ENCODE data around the gene CROT. TPM values are rescaled to one million over a fixed set of nuclear protein-coding genes. Genes with fewer than 3 reads are reported as not detected.

Gene CROT
- total RNA-seq, 2 donors from 2014 or later, result 13.6 to 22.6 TPM

DNA sequence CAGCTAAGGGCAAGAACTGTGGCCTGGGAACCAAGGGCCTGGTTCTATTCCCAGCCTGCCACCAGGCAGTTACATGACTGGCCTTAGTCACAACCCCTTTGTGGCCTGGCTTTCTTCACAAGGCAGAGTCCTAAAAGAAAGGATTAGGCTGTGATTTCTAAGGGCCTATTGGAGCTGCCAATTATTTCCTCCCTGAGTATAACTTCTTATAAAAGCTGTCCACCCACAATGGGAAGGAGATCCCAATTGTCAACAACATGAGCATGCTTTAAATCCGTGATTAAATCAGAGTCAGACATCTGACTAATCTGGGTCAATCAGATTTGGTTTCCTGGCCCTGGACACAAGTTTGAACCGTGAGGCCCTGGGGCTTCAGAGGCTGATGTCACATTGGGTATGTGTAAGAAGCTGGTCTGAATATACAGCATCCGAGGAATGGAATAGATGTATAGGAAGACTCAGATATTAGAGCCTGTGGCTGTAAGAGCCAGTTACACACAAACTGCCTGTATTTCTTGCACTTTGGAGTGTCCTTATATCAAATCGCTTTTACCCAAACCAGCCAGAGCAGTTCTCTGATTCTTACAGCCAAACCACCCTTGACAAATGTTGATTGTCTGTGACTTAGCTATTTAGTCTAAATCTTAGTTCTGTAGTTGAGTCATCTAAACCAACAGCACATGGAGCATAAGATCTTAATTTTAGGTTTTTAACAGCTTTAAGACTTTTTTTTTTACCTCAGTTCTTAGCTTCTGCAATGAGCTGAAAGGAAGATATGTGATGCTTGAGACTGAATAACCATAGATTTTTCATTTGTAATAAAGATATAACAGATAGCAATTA lies 68.7 kb downstream of the CROT start:
- H3K9ac ChIP-seq (ENCODE audit: low read depth in 2 of 2, low read length in 2 of 2), result no peak overlapping the region
- H3K9me3 ChIP-seq, result no peaks in the 10 kb centered on the region
- H3K27me3 ChIP-seq, result no peaks in the 10 kb centered on the region
- no peaks in the 10 kb centered on the region for H3K36me3 ChIP-seq
- no peak overlapping the region for H3K27ac ChIP-seq
- DNase-seq, result no peak
- intact Hi-C loops (cut with DNase I), result no loop called here
- no peak overlapping the region for H3K4me3 ChIP-seq
- H3K4me1 ChIP-seq, result no peaks in the 10 kb centered on the region
- no peak for TF ChIP-seq CTCF (IDR thresholded peaks at IDR 0.05)

GRCh38 chr7:87414794-87415188 lies 69.3 kb downstream of the CROT start:
- DNase-seq, result no peak
- Histone ChIP-seq H3K9ac (ENCODE audit: low read depth in 2 of 2, low read length in 2 of 2) (no peak overlapping the region), H3K9me3 (no peaks in the 10 kb centered on the region), H3K4me3 (no peak overlapping the region), H3K27me3 (no peaks in the 10 kb centered on the region), H3K4me1 (no peaks in the 10 kb centered on the region), H3K27ac (no peak overlapping the region), H3K36me3 (no peaks in the 10 kb centered on the region)
- TF ChIP-seq CTCF (IDR thresholded peaks at IDR 0.05), result no peak
- intact Hi-C loops (cut with DNase I), result no loop called here

GRCh38 chr7:87416682-87417587 lies 71.5 kb downstream of the CROT start:
- Histone ChIP-seq H3K9ac (ENCODE audit: low read depth in 2 of 2, low read length in 2 of 2) (no peak overlapping the region), H3K9me3 (no peaks in the 10 kb centered on the region), H3K27ac (no peak overlapping the region), H3K27me3 (no peaks in the 10 kb centered on the region), H3K36me3 (no peaks in the 10 kb centered on the region), H3K4me3 (no peak overlapping the region), H3K4me1 (no peaks in the 10 kb centered on the region)
- intact Hi-C loops (cut with DNase I), result loop anchor here (2.0 kb wide), 1 partner anchor 104 kb away; no protein-coding TSS in a partner anchor
- TF ChIP-seq CTCF (IDR thresholded peaks at IDR 0.05), result peak; percentile 54
- DNase-seq, result peak; percentile 79

GRCh38 chr7:87420173-87420572 lies 74.7 kb downstream of the CROT start:
- no peak for DNase-seq
- Histone ChIP-seq H3K27ac (no peak overlapping the region), H3K9ac (ENCODE audit: low read depth in 2 of 2, low read length in 2 of 2) (no peak overlapping the region), H3K27me3 (no peaks in the 10 kb centered on the region), H3K9me3 (no peaks in the 10 kb centered on the region), H3K4me3 (no peak overlapping the region), H3K4me1 (no peaks in the 10 kb centered on the region), H3K36me3 (no peaks in the 10 kb centered on the region)
- no peak for TF ChIP-seq CTCF (IDR thresholded peaks at IDR 0.05)
- intact Hi-C loops (cut with DNase I), result no loop called here

GRCh38 chr7:87424075-87424474 lies 78.6 kb downstream of the CROT start:
- no peak for TF ChIP-seq CTCF (IDR thresholded peaks at IDR 0.05)
- intact Hi-C loops (cut with DNase I), result no loop called here
- DNase-seq, result no peak

More at GRCh38 chr7:87424075-87424474, 78.6 kb downstream of the CROT start:
- H3K9me3 ChIP-seq, result no peaks in the 10 kb centered on the region
- H3K9ac ChIP-seq (ENCODE audit: low read depth in 2 of 2, low read length in 2 of 2), result no peak overlapping the region
- no peaks in the 10 kb centered on the region for H3K36me3 ChIP-seq
- H3K4me1 ChIP-seq, result no peaks in the 10 kb centered on the region
- no peaks in the 10 kb centered on the region for H3K27me3 ChIP-seq
- H3K4me3 ChIP-seq, result no peak overlapping the region
- no peak overlapping the region for H3K27ac ChIP-seq
